NCI-H2171 (cell line): ENCODE measurements around the gene CLK3.

Experiments used
- DNase-seq: peaks from one replicate; lab custom pipeline; 2025; lab: John Stamatoyannopoulos, UW

Gene CLK3

GRCh38 chr15:74603789-74604705 is 11.6 kb upstream of the CLK3 start:
- no peak for DNase-seq

- no peak for DNase-seq
Measured at GRCh38 chr15:74604983-74605794, 10.4 kb upstream of the CLK3 start.

- DNase-seq: no peak
Measured at GRCh38 chr15:74605795-74606150, 9.9 kb upstream of the CLK3 start.

GRCh38 chr15:74608786-74609185 is 6.8 kb upstream of the CLK3 start:
- peak; percentile 76 for DNase-seq

- DNase-seq: no peak
Measured at GRCh38 chr15:74609938-74610301, 5.7 kb upstream of the CLK3 start.

- DNase-seq: peak; percentile 16
Measured at GRCh38 chr15:74610302-74610951, 5.2 kb upstream of the CLK3 start.

- DNase-seq: peak; percentile 33
Measured at GRCh38 chr15:74611341-74611740, 4.3 kb upstream of the CLK3 start.

GRCh38 chr15:74611834-74612233 is 3.8 kb upstream of the CLK3 start:
- DNase-seq: no peak

GRCh38 chr15:74612677-74613076 is 3.0 kb upstream of the CLK3 start:
- DNase-seq: no peak

GRCh38 chr15:74613089-74613952 is 2.3 kb upstream of the CLK3 start:
- DNase-seq: no peak

GRCh38 chr15:74613953-74614743 is 1.5 kb upstream of the CLK3 start:
- no peak for DNase-seq

GRCh38 chr15:74614744-74615507 is 710 bp upstream of the CLK3 start:
- DNase-seq: peak; percentile 51

GRCh38 chr15:74616366-74616939 is 817 bp downstream of the CLK3 start:
- DNase-seq: peak; percentile 8

GRCh38 chr15:74616996-74617395 is 1.4 kb downstream of the CLK3 start:
- DNase-seq: no peak

- no peak for DNase-seq
Measured at GRCh38 chr15:74618841-74619596, 3.4 kb downstream of the CLK3 start.

GRCh38 chr15:74619916-74620635 is 4.4 kb downstream of the CLK3 start:
- DNase-seq: no peak

GRCh38 chr15:74620636-74621545 is 5.3 kb downstream of the CLK3 start:
- DNase-seq: peak; percentile 66
